Activated naive CD4-positive, alpha-beta T cell treated with anti-CD3 and anti-CD28 coated beads, Interleukin-2, amount 10 ng/mL, durations not matched to agents 7 days and 5 days (primary cell): ENCODE results near the gene FBXO24.
A peak's percentile ranks its signal among the peaks of the same experiment; 100 is the strongest.
"Not testable (repeated sequence)": the region's sequence is repeated elsewhere in the genome, so short reads cannot be mapped to it uniquely, and the experiment has no call there.

ENCODE experiments used
- CTCF ChIA-PET: fragments of 350-600 bp; sonication (Branson Sonifier 250); formaldehyde crosslinking; loops from one replicate; lab custom pipeline; 2021; ENCODE audit warnings: antibody characterized with exemption; lab: Charles Lee
- DNase-seq: peaks from one replicate; pipeline ENCODE4 v3.0.0-alpha.2; 2020
- H3K27ac Mint-ChIP-seq: one replicate; pipeline ENCODE4 v1.8.0; 2021; ENCODE audit warnings: mild to moderate bottlenecking, moderate library complexity, mixed read lengths
- H3K27me3 Mint-ChIP-seq: one replicate; pipeline ENCODE4 v1.8.0; 2021; ENCODE audit warnings: mild to moderate bottlenecking, mixed read lengths
- H3K36me3 Mint-ChIP-seq: one replicate; pipeline ENCODE4 v1.8.0; 2021; ENCODE audit warnings: mixed read lengths
- H3K4me1 Mint-ChIP-seq: one replicate; pipeline ENCODE4 v1.8.0; 2021; ENCODE audit warnings: mixed read lengths
- H3K4me3 Mint-ChIP-seq: one replicate; pipeline ENCODE4 v1.8.0; 2021; ENCODE audit warnings: mild to moderate bottlenecking, moderate library complexity, mixed read lengths
- H3K9me3 Mint-ChIP-seq: one replicate; pipeline ENCODE4 v1.8.0; 2021; ENCODE audit warnings: mixed read lengths

The FBXO24 gene

GRCh38 chr7:100564405-100564804 is 21.7 kb upstream of the FBXO24 start:
- H3K9me3 Mint-ChIP-seq, H3K27ac Mint-ChIP-seq, H3K27me3 Mint-ChIP-seq, H3K4me3 Mint-ChIP-seq, DNase-seq: not testable (repeated sequence)
- peaks cover 15% of the 10 kb centered on the region for H3K36me3 Mint-ChIP-seq
- CTCF ChIA-PET = interaction anchor here (0.7 to 11.5 kb wide), 15 partner anchors 10 to 161 kb away, joined by 3 to 130 read pairs (median 6); partner anchors contain the start of genes AGFG2, FBXO24, LRCH4 and NYAP1
- peaks cover 37% of the 10 kb centered on the region for H3K4me1 Mint-ChIP-seq

DNA sequence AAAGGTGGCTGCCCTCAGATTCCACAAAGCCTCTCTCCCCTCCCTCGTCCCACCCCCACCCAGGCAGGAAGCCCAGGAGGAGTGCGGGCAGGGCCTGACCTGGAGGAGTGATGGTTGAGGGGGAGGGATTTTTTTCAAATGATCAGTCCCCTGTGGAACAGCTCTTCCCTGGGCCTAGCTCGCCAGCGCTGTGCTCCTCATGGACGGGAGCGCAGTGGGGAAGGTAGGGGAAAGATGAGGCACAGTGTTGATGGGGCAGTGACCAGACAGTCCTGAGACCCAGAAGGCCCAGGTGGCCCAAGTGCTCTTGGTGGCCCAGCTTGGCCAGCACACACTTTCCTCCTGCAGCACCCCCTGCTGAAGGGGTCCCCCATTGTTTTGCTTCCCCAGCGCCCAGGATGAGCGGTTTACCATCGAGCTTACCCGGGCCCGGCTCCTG is 21.0 kb upstream of the FBXO24 start:
- Mint-ChIP-seq H3K27me3 (peaks cover 14% of the 10 kb centered on the region), H3K4me1 (peaks cover 38% of the 10 kb centered on the region), H3K27ac (no peak overlapping the region), H3K9me3 (no peaks in the 10 kb centered on the region), H3K36me3 (peaks cover 13% of the 10 kb centered on the region), H3K4me3 (no peak overlapping the region)
- CTCF ChIA-PET = interaction anchor here (1.1 to 11.5 kb wide), 11 partner anchors 10 to 161 kb away, joined by 3 to 130 read pairs (median 6); partner anchors contain the start of genes FBXO24 and LRCH4
- DNase-seq = no peak

- peaks cover 22% of the 10 kb centered on the region for H3K27me3 Mint-ChIP-seq
- H3K9me3 Mint-ChIP-seq = no peaks in the 10 kb centered on the region
- no peak for DNase-seq
These were observed 20.1 kb upstream of the FBXO24 start for GRCh38 chr7:100566018-100566531.

DNA sequence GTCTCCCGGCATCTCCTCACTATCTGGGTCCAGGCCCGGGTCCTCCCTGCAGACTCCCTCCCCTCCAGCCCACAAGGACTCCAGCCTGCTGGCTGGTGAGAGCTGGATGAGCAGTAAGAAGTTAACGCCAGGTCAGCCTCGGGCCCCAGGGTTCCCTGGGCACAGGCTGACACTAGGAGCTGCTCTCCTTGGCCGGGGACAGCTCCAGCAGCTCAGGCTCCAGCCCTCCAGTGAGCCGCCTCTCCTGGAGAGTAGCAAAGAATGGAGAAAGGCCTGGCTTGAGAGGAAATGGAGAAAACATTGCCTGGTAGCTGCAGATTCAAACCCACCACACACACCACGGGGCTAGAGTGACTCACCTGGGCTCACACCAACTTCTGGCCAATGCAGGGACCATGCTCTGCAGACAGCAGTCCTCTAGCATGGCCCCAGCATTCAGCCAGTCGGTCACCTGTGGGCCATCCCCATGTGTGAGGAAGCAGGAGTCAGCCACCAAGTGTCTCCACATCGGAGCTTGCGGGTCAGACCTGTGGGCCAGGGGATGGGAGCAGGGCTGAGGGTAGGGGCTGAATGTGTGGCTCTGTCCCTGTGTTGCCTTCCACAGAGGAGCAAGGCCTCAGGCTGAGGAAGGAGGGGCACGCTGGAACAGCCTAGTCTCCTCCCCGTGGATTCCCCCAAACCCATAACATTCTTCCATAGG is 18.9 kb upstream of the FBXO24 start:
- CTCF ChIA-PET = interaction anchor here (0.6 to 11.5 kb wide), 4 partner anchors 19 to 182 kb away, joined by 3 to 130 read pairs (median 6); partner anchors contain the start of genes FBXO24 and LRCH4
- Mint-ChIP-seq H3K4me3 (no peak overlapping the region), H3K36me3 (peaks cover 19% of the 10 kb centered on the region), H3K27ac (peak overlapping the region; percentile 42), H3K27me3 (peaks cover 31% of the 10 kb centered on the region), H3K4me1 (peaks cover 54% of the 10 kb centered on the region), H3K9me3 (no peaks in the 10 kb centered on the region)
- DNase-seq = no peak

More at GRCh38 chr7:100566018-100566531, 20.1 kb upstream of the FBXO24 start:
- H3K4me3 Mint-ChIP-seq = no peak overlapping the region
- H3K36me3 Mint-ChIP-seq = peaks cover 13% of the 10 kb centered on the region
- CTCF ChIA-PET = interaction anchor here (1.1 to 11.5 kb wide), 7 partner anchors 20 to 125 kb away, joined by 3 to 130 read pairs (median 6); partner anchors contain the start of genes FBXO24 and LRCH4
- peak overlapping the region; percentile 45 for H3K27ac Mint-ChIP-seq
- H3K4me1 Mint-ChIP-seq = peaks cover 46% of the 10 kb centered on the region

DNA sequence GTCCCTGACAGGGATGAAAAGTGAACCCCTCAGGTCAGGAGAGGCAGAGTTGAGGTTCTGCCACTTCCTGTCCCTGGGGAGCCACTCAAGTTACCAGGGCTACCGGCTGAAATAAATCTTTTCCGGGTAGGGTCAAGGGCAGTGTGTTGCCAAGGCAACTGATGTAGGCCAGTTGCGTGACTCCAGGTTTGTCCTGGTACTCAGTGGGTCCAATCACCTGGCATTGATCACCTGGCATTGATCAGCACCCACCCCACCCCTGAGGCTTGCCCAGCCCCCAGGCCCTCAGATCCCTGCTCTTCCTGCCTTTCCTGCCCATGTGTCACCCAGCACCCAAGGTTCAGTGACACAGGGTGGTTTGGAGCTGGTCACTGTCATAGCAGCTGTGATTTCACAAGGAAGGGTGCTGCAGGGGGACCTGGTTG is 18.4 kb upstream of the FBXO24 start:
- CTCF ChIA-PET = interaction anchor here (11.5 kb wide), 1 partner anchor 18 kb away, joined by 130 read pairs; the partner anchor contains the start of genes FBXO24 and LRCH4
- Mint-ChIP-seq H3K36me3 (peaks cover 20% of the 10 kb centered on the region), H3K9me3 (no peaks in the 10 kb centered on the region), H3K27ac (peak overlapping the region; percentile 42), H3K27me3 (peaks cover 31% of the 10 kb centered on the region), H3K4me3 (no peak overlapping the region), H3K4me1 (peaks cover 55% of the 10 kb centered on the region)
- no peak for DNase-seq

- DNase-seq = no peak
- Mint-ChIP-seq H3K36me3 (peaks cover 18% of the 10 kb centered on the region), H3K27ac (peak overlapping the region; percentile 64), H3K27me3 (peaks cover 31% of the 10 kb centered on the region), H3K9me3 (no peaks in the 10 kb centered on the region), H3K4me3 (no peak overlapping the region), H3K4me1 (peaks cover 55% of the 10 kb centered on the region)
- CTCF ChIA-PET = interaction anchor here (11.5 kb wide), 1 partner anchor 17 kb away, joined by 130 read pairs; the partner anchor contains the start of genes FBXO24 and LRCH4
These were observed 17.8 kb upstream of the FBXO24 start for GRCh38 chr7:100568176-100568895.

GRCh38 chr7:100568896-100569844 is 17.0 kb upstream of the FBXO24 start:
- no peak overlapping the region for H3K4me3 Mint-ChIP-seq
- DNase-seq = peak; percentile 57
- CTCF ChIA-PET = interaction anchor here (0.9 to 11.5 kb wide), 2 partner anchors 14 to 17 kb away, joined by 3 to 130 read pairs; partner anchors contain the start of genes FBXO24 and LRCH4
- no peaks in the 10 kb centered on the region for H3K9me3 Mint-ChIP-seq
- H3K27ac Mint-ChIP-seq = no peak overlapping the region
- peaks cover 14% of the 10 kb centered on the region for H3K36me3 Mint-ChIP-seq
- peaks cover 31% of the 10 kb centered on the region for H3K27me3 Mint-ChIP-seq
- peaks cover 50% of the 10 kb centered on the region for H3K4me1 Mint-ChIP-seq

- H3K4me1 Mint-ChIP-seq = peaks cover 50% of the 10 kb centered on the region
- no peaks in the 10 kb centered on the region for H3K9me3 Mint-ChIP-seq
- H3K27ac Mint-ChIP-seq = no peak overlapping the region
- peaks cover 31% of the 10 kb centered on the region for H3K27me3 Mint-ChIP-seq
- H3K4me3 Mint-ChIP-seq = no peak overlapping the region
- no peak for DNase-seq
- H3K36me3 Mint-ChIP-seq = peaks cover 21% of the 10 kb centered on the region
- CTCF ChIA-PET = interaction anchor here (1.5 kb wide), 1 partner anchor 12 kb away, joined by 6 read pairs; no protein-coding TSS in a partner anchor
These were observed 14.9 kb upstream of the FBXO24 start for GRCh38 chr7:100570954-100571828.

DNA sequence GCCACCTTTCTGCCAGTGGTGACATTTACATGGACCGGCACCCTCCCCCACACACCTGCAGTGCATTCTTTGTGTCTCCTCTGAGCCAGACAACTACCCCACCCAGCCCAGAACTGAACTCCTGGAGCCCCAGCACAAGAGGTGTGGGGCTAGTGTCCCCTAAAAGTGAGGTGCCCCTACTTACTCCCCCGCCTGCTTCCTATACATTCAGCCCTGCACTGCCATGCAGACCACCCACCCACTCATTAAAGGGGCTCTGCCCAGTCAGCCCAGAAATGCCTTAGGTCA is 14.4 kb upstream of the FBXO24 start:
- H3K9me3 Mint-ChIP-seq = no peaks in the 10 kb centered on the region
- H3K27ac Mint-ChIP-seq = peak overlapping the region; percentile 69
- H3K4me3 Mint-ChIP-seq = peak overlapping the region; percentile 15
- H3K36me3 Mint-ChIP-seq = peaks cover 25% of the 10 kb centered on the region
- peaks cover 31% of the 10 kb centered on the region for H3K27me3 Mint-ChIP-seq
- CTCF ChIA-PET = no interaction called here
- peaks cover 47% of the 10 kb centered on the region for H3K4me1 Mint-ChIP-seq
- no peak for DNase-seq

GRCh38 chr7:100572281-100572948 is 13.7 kb upstream of the FBXO24 start:
- CTCF ChIA-PET = no interaction called here
- Mint-ChIP-seq H3K27ac (peak overlapping the region; percentile 69), H3K36me3 (peaks cover 25% of the 10 kb centered on the region), H3K4me1 (peaks cover 41% of the 10 kb centered on the region), H3K27me3 (peaks cover 31% of the 10 kb centered on the region), H3K9me3 (no peaks in the 10 kb centered on the region), H3K4me3 (peak overlapping the region; percentile 15)
- no peak for DNase-seq

DNA sequence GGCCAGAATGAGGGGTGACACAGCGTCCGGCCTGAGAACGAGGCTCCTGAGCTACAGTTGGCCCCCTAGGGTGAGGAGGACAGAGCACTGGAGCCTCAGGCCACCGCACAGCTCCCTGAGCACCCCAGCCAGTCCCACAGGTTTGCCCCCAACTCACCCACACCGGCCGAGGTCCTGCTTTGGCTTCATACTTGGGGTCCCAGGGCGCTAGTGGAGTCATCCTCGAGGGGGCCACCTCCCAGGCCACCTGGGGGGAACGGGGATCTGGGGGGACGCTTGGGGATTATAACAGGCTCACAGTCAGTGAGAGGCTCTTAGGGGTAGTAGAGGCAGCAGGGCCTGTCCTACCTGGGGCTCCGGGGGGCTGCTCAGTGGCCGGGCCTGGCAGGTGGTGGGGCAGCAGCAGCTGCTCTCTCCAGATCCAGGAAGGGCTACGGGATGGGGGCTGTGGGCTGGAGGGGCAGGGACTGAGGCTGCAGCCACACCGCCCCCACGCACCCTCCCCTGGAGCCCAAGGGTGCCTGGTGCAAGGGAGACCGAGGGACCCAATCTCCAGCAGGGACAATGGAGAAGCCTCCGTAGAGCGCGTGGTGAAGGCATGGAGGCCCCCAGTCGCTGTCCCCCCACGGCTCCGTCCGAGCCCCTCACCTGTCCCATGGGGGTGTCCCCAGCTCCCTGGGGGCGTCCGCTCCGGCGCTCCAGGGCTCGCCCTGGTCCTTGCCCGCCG is 13.0 kb upstream of the FBXO24 start:
- Mint-ChIP-seq H3K27me3 (peaks cover 31% of the 10 kb centered on the region), H3K4me3 (no peak overlapping the region), H3K36me3 (peaks cover 32% of the 10 kb centered on the region), H3K9me3 (no peaks in the 10 kb centered on the region), H3K27ac (no peak overlapping the region), H3K4me1 (peaks cover 34% of the 10 kb centered on the region)
- CTCF ChIA-PET = no interaction called here
- DNase-seq = no peak
